Measurements from ENCODE around the gene HPCA. TPM values are rescaled to one million over a fixed set of nuclear protein-coding genes. Genes with fewer than 3 reads are reported as not detected.

HPCA gene
- total RNA-seq, 4 donors from 2014 or later: 1.2 TPM; not detected in 3

GRCh38 chr1:32937061-32937460 lies 50.8 kb downstream of the HPCA start:
- no peak for TF ChIP-seq CTCF (IDR thresholded peaks at IDR 0.05)
- DNase-seq (ENCODE audit: low spot score): no peak
- ATAC-seq (ENCODE audit: low FRiP score): no peak

GRCh38 chr1:32939655-32940371 lies 53.5 kb downstream of the HPCA start:
- peak; percentile 82 for ATAC-seq (ENCODE audit: low FRiP score)
- DNase-seq (ENCODE audit: low spot score): peak; percentile 48
- TF ChIP-seq CTCF (IDR thresholded peaks at IDR 0.05): no peak

GRCh38 chr1:32944180-32944579 lies 57.9 kb downstream of the HPCA start:
- ATAC-seq (ENCODE audit: low FRiP score) (no peak), DNase-seq (ENCODE audit: low spot score) (no peak)
- no peak for TF ChIP-seq CTCF (IDR thresholded peaks at IDR 0.05)

Other genes with a start within 250 kb of the HPCA start
- 10 to 100 TPM; 12.5 to 36.7 (median 23.3) TPM for gene ZBTB8OS, start 235.9 kb upstream of the HPCA start, total RNA-seq
- 100 to 1,000 TPM in 1 of 4 donors, 10 to 100 TPM in 3; 85.4 to 113 (median 93.2) TPM for gene RBBP4, start 235.3 kb upstream of the HPCA start, total RNA-seq
- 10 to 100 TPM; 14.8 to 27.4 (median 22.1) TPM for gene SYNC, start 183.7 kb upstream of the HPCA start, total RNA-seq
- 100 to 1,000 TPM in 1 of 4 donors, 10 to 100 TPM in 3; 59.1 to 124 (median 62.6) TPM for gene YARS1, start 69.1 kb upstream of the HPCA start, total RNA-seq
- gene S100PBP, start 68.8 kb upstream of the HPCA start, total RNA-seq: 10 to 100 TPM; 20.4 to 47.6 (median 28.4) TPM
- gene FNDC5, start 15.6 kb upstream of the HPCA start, total RNA-seq: 1 to 10 TPM in 3 of 4 donors, under 1 TPM in 1; 0.48 to 3.0 (median 1.6) TPM
- gene TMEM54, start 14.9 kb downstream of the HPCA start, total RNA-seq: 10 to 100 TPM; 16.2 to 70.1 (median 26.4) TPM
- 10 to 100 TPM; 15.0 to 38.8 (median 29.2) TPM for gene RNF19B, start 78.3 kb downstream of the HPCA start, total RNA-seq
- 100 to 1,000 TPM; 146 to 297 (median 161) TPM for gene AK2, start 150.4 kb downstream of the HPCA start, total RNA-seq
- gene AZIN2, start 194.7 kb downstream of the HPCA start, total RNA-seq: 1 to 10 TPM; 1.8 to 5.3 (median 3.5) TPM

Measured in omental fat pad (tissue), 4 donors.